Smooth muscle cell (in vitro differentiated cells): ENCODE results near the gene HSPB8. TPM values are rescaled to one million over a fixed set of nuclear protein-coding genes. Genes with fewer than 3 reads are reported as not detected.
A peak's percentile ranks its signal among the peaks of the same experiment; 100 is the strongest.

Experiments used
- DNase-seq: peaks from one replicate; lab custom pipeline; 2025; ENCODE audit not compliant: unreplicated experiment; lab: John Stamatoyannopoulos, UW
- H2AFZ ChIP-seq: fragments of 200-600 bp; sonication (generic); 2 replicates; pipeline ENCODE4 v1.6.0; 2016; ENCODE audit warnings: antibody characterized with exemption, low read depth, mild to moderate bottlenecking
- H3F3A ChIP-seq: fragments of 200-600 bp; sonication (generic); 2 replicates; pipeline ENCODE4 v1.6.0; 2017; ENCODE audit warnings: antibody characterized with exemption, low read depth
- H3K27ac ChIP-seq: fragments of 200-600 bp; sonication (generic); 2 replicates; pipeline ENCODE4 v1.5.1; 2016; ENCODE audit warnings: low read depth, mild to moderate bottlenecking
- H3K27me3 ChIP-seq: fragments of 200-600 bp; sonication (generic); 2 replicates; pipeline ENCODE4 v1.6.1; 2016; ENCODE audit warnings: low read depth, mild to moderate bottlenecking
- H3K36me3 ChIP-seq: fragments of 200-600 bp; sonication (generic); 2 replicates; pipeline ENCODE4 v1.5.1; 2016; ENCODE audit warnings: low read depth
- H3K4me1 ChIP-seq: fragments of 200-600 bp; sonication (generic); 2 replicates; pipeline ENCODE4 v1.5.1; 2016; ENCODE audit warnings: low read depth
- H3K4me2 ChIP-seq: fragments of 200-600 bp; sonication (generic); 2 replicates; pipeline ENCODE4 v1.6.0; 2016; ENCODE audit warnings: mild to moderate bottlenecking
- H3K4me3 ChIP-seq: fragments of 200-600 bp; sonication (generic); 2 replicates; pipeline ENCODE4 v1.5.1; 2016; ENCODE audit warnings: mild to moderate bottlenecking
- H3K79me2 ChIP-seq: fragments of 200-600 bp; sonication (generic); 2 replicates; pipeline ENCODE4 v1.6.0; 2016; ENCODE audit warnings: low read depth, mild to moderate bottlenecking
- H3K9ac ChIP-seq: fragments of 200-600 bp; sonication (generic); 2 replicates; pipeline ENCODE4 v1.6.0; 2016; ENCODE audit warnings: low read depth
- H3K9me3 ChIP-seq: fragments of 200-600 bp; sonication (generic); replicated peaks from 2 replicates; pipeline ENCODE4 v1.5.1; 2016; ENCODE audit warnings: low read depth
- H4K20me1 ChIP-seq: fragments of 200-600 bp; sonication (generic); 2 replicates; pipeline ENCODE4 v1.6.0; 2016; ENCODE audit warnings: low read depth
- CTCF ChIP-seq: fragments of 200-600 bp; sonication (generic); IDR thresholded peaks from 2 replicates; pipeline ENCODE4 v1.5.1; 2017; ENCODE audit warnings: borderline replicate concordance, mild to moderate bottlenecking, antibody characterized with exemption; ENCODE audit not compliant: insufficient read depth, poor library complexity, severe bottlenecking
- WGBS: methylation state at CpG from one replicate; pipeline ENCODE4 v1.1.7; 2016; ENCODE audit warnings: low lambda C conversion rate; 5-methylcytosine and 5-hydroxymethylcytosine counted together
- polyA plus RNA-seq: library from polyadenylated mRNA; unstranded; fragments of >200 nt; fragmentation: Nextera tagmentation; extraction: Ambion mirVana; gene quantifications from 2 replicates; pipeline ENCODE4 v1.2.1, GENCODE V29; 2016
- total RNA-seq: library from RNA; depleted of rRNA; stranded (reverse); fragments of >200 nt; gene quantifications from 2 replicates; pipeline ENCODE4 v1.2.3, GENCODE V29; 2014

Gene HSPB8
- total and polyA plus RNA-seq, 2 experiments from 2014 or later, result 38.4 to 103 TPM

- Histone ChIP-seq H3K4me2 (peak overlapping the region; percentile 28), H3F3A (peaks cover 25% of the 10 kb centered on the region), H3K36me3 (no peaks in the 10 kb centered on the region), H3K4me1 (peaks cover 15% of the 10 kb centered on the region), H2AFZ (no peak overlapping the region), H3K4me3 (no peak overlapping the region), H3K9ac (peak overlapping the region; percentile 72), H3K79me2 (peaks cover 18% of the 10 kb centered on the region), H4K20me1 (peaks cover 21% of the 10 kb centered on the region), H3K27me3 (no peaks in the 10 kb centered on the region), H3K9me3 (no peaks in the 10 kb centered on the region), H3K27ac (peak overlapping the region; percentile 95)
- no peak for DNase-seq
- WGBS, result 63% methylated on average over 4 of the region's 4 CpGs
- TF ChIP-seq CTCF, result no peak
Observed at GRCh38 chr12:119177056-119177325, 1.7 kb upstream of the HSPB8 start.

- peaks cover 18% of the 10 kb centered on the region for H3K79me2 ChIP-seq
- H3F3A ChIP-seq, result peaks cover 25% of the 10 kb centered on the region
- peak overlapping the region; percentile 53 for H3K4me3 ChIP-seq
- no peak overlapping the region for H3K9ac ChIP-seq
- peak overlapping the region; percentile 95 for H3K27ac ChIP-seq
- no peaks in the 10 kb centered on the region for H3K27me3 ChIP-seq
- peaks cover 15% of the 10 kb centered on the region for H3K4me1 ChIP-seq
- no peak for TF ChIP-seq CTCF
- no peaks in the 10 kb centered on the region for H3K9me3 ChIP-seq
- H3K36me3 ChIP-seq, result no peaks in the 10 kb centered on the region
- 92% methylated on average over 15 of the region's 15 CpGs for WGBS
- peak overlapping the region; percentile 88 for H3K4me2 ChIP-seq
- no peak overlapping the region for H2AFZ ChIP-seq
- peaks cover 24% of the 10 kb centered on the region for H4K20me1 ChIP-seq
- no peak for DNase-seq
Observed at GRCh38 chr12:119177724-119178380, 879 bp upstream of the HSPB8 start.

- Histone ChIP-seq H4K20me1 (peaks cover 39% of the 10 kb centered on the region), H3K4me1 (peaks cover 15% of the 10 kb centered on the region), H3K9ac (peak overlapping the region; percentile 93), H2AFZ (no peak overlapping the region), H3K9me3 (no peaks in the 10 kb centered on the region), H3K4me3 (peak overlapping the region; percentile 53), H3K27me3 (no peaks in the 10 kb centered on the region), H3K27ac (peak overlapping the region; percentile 95), H3K36me3 (no peaks in the 10 kb centered on the region), H3F3A (peaks cover 25% of the 10 kb centered on the region), H3K79me2 (peaks cover 21% of the 10 kb centered on the region), H3K4me2 (peak overlapping the region; percentile 88)
- 27% methylated on average over 18 of the region's 18 CpGs for WGBS
- no peak for TF ChIP-seq CTCF
- no peak for DNase-seq
Observed at GRCh38 chr12:119179335-119180021, 747 bp downstream of the HSPB8 start.
